Astrocyte of the cerebellum (primary cell): Measurements from ENCODE around the gene ROPN1B.

ENCODE experiments used
- DNase-seq: peaks from one replicate; pipeline ENCODE4 v3.0.0-alpha.2; 2011; ENCODE audit warnings: low read depth
- H3K4me3 ChIP-seq: 2 replicates; pipeline ENCODE4 v1.5.1; 2011; ENCODE audit warnings: mild to moderate bottlenecking, low read depth, low read length, moderate library complexity
- CTCF ChIP-seq: IDR thresholded peaks from 2 replicates; pipeline ENCODE4 v1.5.1; 2012; ENCODE audit warnings: low read length, low read depth, moderate library complexity, mild to moderate bottlenecking; ENCODE audit errors: missing control alignments
- in situ Hi-C: cut with HindIII; loops from 2 replicates; pipeline ENCODE4 v1.10.0; 2017; ENCODE audit warnings: low sequenced_read_pairs

Gene ROPN1B

DNA sequence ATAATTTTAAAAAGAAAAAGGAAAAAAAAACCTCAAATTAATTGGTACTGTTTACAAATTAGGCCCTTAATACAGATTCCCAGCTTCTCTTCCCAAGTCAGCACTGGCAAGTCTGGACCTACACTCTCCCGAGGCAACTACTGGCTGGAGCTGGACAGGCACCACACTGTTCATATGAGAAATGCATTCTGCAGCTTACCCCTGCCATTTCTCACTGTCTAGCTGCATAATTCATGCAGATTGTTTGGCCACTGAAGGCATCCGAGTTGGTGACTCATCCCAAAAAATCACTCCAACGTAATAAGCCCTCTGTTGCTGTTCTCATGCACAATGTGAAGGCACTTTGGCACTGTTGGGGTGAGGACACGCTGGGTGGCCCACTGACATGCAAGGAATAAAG, 45.3 kb downstream of the ROPN1B start:
- TF ChIP-seq CTCF = no peak
- peak; percentile 19 for DNase-seq
- in situ Hi-C loops = no loop called here

DNA sequence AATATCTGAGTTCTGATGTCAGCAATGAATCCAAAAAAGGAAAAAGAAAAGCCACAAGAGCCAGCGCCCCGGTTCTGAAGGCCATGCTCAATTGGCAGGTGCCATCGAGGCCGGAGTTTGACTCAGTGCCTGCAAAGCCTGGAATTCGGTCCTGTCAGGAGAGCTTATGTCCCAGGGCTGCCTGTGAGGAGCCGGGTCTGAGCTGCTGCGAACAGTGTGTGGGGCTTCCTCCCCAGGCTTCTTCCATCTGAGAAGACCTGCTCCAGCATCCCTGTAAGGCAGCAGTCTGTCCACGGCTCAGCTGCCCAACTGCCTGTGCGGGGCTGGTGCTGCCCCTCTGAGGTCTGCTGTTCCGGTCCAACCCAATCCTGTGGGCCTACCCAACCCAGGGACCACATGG, 46.1 kb downstream of the ROPN1B start:
- in situ Hi-C loops = no loop called here
- no peak overlapping the region for H3K4me3 ChIP-seq
- no peak for DNase-seq
- no peak for TF ChIP-seq CTCF

More for the DNA sequence above, 45.3 kb downstream of the ROPN1B start:
- no peak overlapping the region for H3K4me3 ChIP-seq

GRCh38 chr3:126016616-126017015, 47.6 kb downstream of the ROPN1B start:
- in situ Hi-C loops = no loop called here
- TF ChIP-seq CTCF = no peak
- no peak for DNase-seq
- no peak overlapping the region for H3K4me3 ChIP-seq

DNA sequence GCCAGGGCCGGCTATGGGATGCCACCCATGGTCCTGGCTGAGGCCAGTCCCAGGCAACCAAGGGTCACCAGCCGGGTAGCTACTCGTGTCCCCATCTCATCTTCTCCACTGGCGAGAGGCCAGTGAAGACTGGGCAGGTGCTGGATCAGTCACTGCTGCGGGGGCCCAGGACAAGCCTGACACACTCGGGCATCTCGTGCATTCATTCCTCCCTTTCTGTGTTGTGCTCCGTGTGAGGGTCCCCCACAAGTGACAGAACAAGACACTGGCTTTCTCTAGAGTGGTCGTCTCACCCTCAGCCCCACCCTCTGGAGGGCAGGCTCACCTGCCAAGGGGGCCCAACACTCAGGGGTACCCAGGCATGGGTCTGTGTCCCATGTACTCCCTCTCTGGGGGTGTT, 48.4 kb downstream of the ROPN1B start:
- in situ Hi-C loops = no loop called here

DNA sequence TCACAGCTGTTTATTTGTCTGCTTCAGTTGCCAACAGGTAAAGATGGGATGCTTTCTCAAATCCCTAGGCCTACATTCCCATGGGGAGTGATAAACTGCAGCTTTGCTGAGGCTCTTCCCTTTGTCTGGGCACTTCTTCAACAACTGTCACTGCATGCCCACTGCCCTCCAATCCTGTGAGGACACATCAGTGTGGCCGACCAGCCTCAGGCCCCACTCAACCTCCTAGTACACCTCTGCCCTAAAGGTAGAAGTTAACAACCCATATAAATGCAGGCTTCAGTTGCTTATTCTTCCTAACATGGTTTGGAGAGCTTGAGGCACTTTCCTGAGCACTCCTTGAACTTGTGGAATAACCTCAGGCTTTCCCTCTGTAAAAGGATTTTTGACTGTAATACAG, 49.6 kb downstream of the ROPN1B start:
- DNase-seq = no peak

More for the DNA sequence above, 48.4 kb downstream of the ROPN1B start:
- no peak overlapping the region for H3K4me3 ChIP-seq
- DNase-seq = no peak
- no peak for TF ChIP-seq CTCF

DNA sequence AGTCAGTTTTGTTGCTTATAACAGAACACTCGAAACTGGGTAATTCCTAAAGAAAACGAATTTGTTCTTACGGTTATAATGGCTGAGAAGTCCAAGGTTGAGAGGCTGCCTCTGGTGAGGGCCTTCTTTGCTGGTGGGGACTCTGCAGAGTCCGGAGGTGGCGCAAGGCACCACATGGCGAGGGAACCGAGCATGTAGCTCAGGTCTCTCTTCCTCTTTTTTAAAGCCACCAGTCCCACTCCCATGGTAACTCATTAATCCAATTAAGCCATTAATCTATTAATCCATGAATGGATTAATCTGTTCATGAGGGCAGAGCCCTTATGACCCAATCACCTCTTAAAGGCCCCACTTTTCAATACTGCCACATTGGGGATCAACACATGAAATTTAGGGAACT, 50.0 kb downstream of the ROPN1B start:
- no peak for DNase-seq
- no peak overlapping the region for H3K4me3 ChIP-seq
- no peak for TF ChIP-seq CTCF
- in situ Hi-C loops = no loop called here

More for the DNA sequence above, 49.6 kb downstream of the ROPN1B start:
- TF ChIP-seq CTCF = no peak
- no peak overlapping the region for H3K4me3 ChIP-seq
- in situ Hi-C loops = no loop called here

DNA sequence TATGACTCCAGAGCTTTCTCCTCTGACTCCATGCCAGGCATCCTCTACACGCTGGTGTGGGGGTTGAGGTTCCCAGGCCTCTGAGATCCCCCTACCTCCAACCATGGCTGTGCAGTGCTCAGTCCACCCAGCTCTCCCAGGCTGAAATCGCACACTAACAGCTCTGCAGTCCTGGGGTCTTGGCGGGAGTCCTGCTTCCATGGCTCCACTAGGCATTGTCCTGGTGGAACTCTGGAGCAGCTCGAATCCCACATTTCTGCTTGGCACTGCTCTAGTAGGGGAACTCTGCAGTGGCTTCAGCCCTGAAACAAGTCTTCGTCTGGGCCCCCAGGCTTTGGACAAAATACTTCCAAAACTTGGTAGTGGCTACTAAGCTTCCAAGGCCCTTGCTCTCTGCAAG, 50.7 kb downstream of the ROPN1B start:
- H3K4me3 ChIP-seq = no peak overlapping the region
- no peak for TF ChIP-seq CTCF
- in situ Hi-C loops = no loop called here
- DNase-seq = no peak
